ENCODE data around the gene CCNDBP1. TPM values are rescaled to one million over a fixed set of nuclear protein-coding genes. Genes with fewer than 3 reads are reported as not detected.

Gene CCNDBP1
- total RNA-seq, 1 experiment from 2014 or later: 34.1 TPM

DNA sequence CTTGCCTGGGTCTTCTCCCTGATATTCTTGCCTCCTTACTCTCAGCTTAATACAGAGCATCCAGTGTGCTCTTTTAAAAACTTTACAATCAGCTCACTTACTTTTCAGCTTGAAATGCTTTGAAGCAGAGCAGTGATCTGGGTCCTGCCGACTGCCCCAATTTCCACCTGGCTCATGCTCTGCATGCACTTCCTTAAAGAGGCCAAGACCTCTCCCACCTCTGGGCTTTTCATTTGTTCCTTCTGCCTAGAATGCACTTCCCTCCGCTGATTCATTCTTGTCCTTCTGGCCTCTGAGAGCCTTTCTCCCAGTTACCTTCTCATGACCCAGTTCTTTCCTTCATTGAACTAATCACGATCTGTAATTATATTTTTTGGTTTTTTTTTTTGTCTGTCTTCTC is 1.9 kb upstream of the CCNDBP1 start:
- WGBS (ENCODE audit: extremely low coverage, insufficient read length, low lambda C conversion rate): no CpG with 5 or more reads among the region's 3 CpGs
- Mint-ChIP-seq H3K27me3 (ENCODE audit: low read depth) (no peaks in the 10 kb centered on the region), H3K4me1 (peaks cover 7 to 17% of the 10 kb centered on the region in 2 experiments)

More for the DNA sequence above, 1.9 kb upstream of the CCNDBP1 start:
- Mint-ChIP-seq H3K27ac (peak overlapping the region in 1 of 3 experiments; percentile 5; a peak in 2 of 7 replicates), H3K36me3 (ENCODE audit: insufficient read depth in 1 of 3, low read depth in 3 of 3) (no peaks in the 10 kb centered on the region; a peak in 2 of 7 replicates), H3K9me3 (no peaks in the 10 kb centered on the region), H3K4me3 (no peak overlapping the region)
- Histone ChIP-seq H2BK15ac (ENCODE audit: low read depth, low read length) (no peak overlapping the region), H2BK20ac (ENCODE audit: low read depth, low read length, poor library complexity, severe bottlenecking) (no peak overlapping the region), H3K18ac (ENCODE audit: insufficient read length, low read depth, low read length) (no peak overlapping the region), H3K56ac (ENCODE audit: insufficient read length, low read depth, low read length) (no peak overlapping the region), H3K23me2 (ENCODE audit: insufficient read length, low read depth, low read length, poor library complexity, severe bottlenecking) (peaks cover 5% of the 10 kb centered on the region), H2AFZ (ENCODE audit: low read length) (no peak overlapping the region), H3K27me3 (ENCODE audit: insufficient read depth, low read length) (no peaks in the 10 kb centered on the region), H3K14ac (ENCODE audit: insufficient read depth, low read length) (no peak overlapping the region), H3K23ac (ENCODE audit: insufficient read length, low read depth, low read length) (no peak overlapping the region), H3T11ph (ENCODE audit: low read length) (no peak overlapping the region), H3K9me3 (ENCODE audit: control insufficient read depth, low read depth, low read length) (no peaks in the 10 kb centered on the region), H3K4ac (ENCODE audit: low read depth, low read length) (no peak overlapping the region), H4K8ac (replicated peaks; ENCODE audit: insufficient read length, low read depth, low read length) (no peak overlapping the region), H3K4me2 (ENCODE audit: insufficient read depth, insufficient read length, low read length) (no peak overlapping the region), H3K27ac (ENCODE audit: insufficient read length, low read depth, low read length) (no peak overlapping the region), H3K79me1 (ENCODE audit: insufficient read depth, low read depth, low read length, poor library complexity, severe bottlenecking) (no peaks in the 10 kb centered on the region), H2BK120ac (ENCODE audit: low read depth, low read length, poor library complexity, severe bottlenecking) (no peak overlapping the region), H3K9ac (ENCODE audit: extremely low read depth, insufficient read length, low read length) (no peak overlapping the region), H4K5ac (ENCODE audit: insufficient read length, low read depth, low read length) (no peak overlapping the region), H4K91ac (ENCODE audit: insufficient read length, low read depth, low read length) (no peak overlapping the region), H2BK5ac (ENCODE audit: insufficient read length, low read length) (no peak overlapping the region), H4K20me1 (ENCODE audit: control insufficient read depth, insufficient read depth, insufficient read length) (no peaks in the 10 kb centered on the region), H2AK5ac (ENCODE audit: insufficient read length, low read length) (no peak overlapping the region), H3K4me1 (ENCODE audit: insufficient read depth, low read length) (no peaks in the 10 kb centered on the region; the same call in 1 of the 2 replicates), H3K79me2 (ENCODE audit: insufficient read depth, low read length) (no peaks in the 10 kb centered on the region), H2BK12ac (ENCODE audit: insufficient read length, low read depth, low read length) (no peak overlapping the region)
- no peak for DNase-seq
- TF ChIP-seq, protein P1, sequence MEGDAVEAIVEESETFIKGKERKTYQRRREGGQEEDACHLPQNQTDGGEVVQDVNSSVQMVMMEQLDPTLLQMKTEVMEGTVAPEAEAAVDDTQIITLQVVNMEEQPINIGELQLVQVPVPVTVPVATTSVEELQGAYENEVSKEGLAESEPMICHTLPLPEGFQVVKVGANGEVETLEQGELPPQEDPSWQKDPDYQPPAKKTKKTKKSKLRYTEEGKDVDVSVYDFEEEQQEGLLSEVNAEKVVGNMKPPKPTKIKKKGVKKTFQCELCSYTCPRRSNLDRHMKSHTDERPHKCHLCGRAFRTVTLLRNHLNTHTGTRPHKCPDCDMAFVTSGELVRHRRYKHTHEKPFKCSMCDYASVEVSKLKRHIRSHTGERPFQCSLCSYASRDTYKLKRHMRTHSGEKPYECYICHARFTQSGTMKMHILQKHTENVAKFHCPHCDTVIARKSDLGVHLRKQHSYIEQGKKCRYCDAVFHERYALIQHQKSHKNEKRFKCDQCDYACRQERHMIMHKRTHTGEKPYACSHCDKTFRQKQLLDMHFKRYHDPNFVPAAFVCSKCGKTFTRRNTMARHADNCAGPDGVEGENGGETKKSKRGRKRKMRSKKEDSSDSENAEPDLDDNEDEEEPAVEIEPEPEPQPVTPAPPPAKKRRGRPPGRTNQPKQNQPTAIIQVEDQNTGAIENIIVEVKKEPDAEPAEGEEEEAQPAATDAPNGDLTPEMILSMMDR (conservative IDR thresholded peaks at IDR 0.05): no peak
